H9 (cell line): ENCODE results near the gene NXPH1. TPM values are rescaled to one million over a fixed set of nuclear protein-coding genes. Genes with fewer than 3 reads are reported as not detected.

Source experiments
- DNase-seq: peaks from one replicate; pipeline ENCODE4 v3.0.0-alpha.2; 2017
- H2AFZ ChIP-seq: one replicate; pipeline ENCODE4 v1.6.1; 2013; ENCODE audit warnings: mild to moderate bottlenecking, low read length, control low read depth, moderate library complexity
- H2AK5ac ChIP-seq: 2 replicates; pipeline ENCODE4 v1.6.1; 2013; ENCODE audit warnings: low read length, control low read depth, mixed read lengths; ENCODE audit not compliant: insufficient read length
- H2BK120ac ChIP-seq: one replicate; pipeline ENCODE4 v1.6.1; 2013; ENCODE audit warnings: low read depth, mild to moderate bottlenecking, low read length, control low read depth, inconsistent platforms; ENCODE audit not compliant: poor library complexity, severe bottlenecking
- H2BK12ac ChIP-seq: 2 replicates; pipeline ENCODE4 v1.6.1; 2013; ENCODE audit warnings: low read length, control low read depth, mixed read lengths, low read depth; ENCODE audit not compliant: insufficient read length
- H2BK15ac ChIP-seq: 2 replicates; pipeline ENCODE4 v1.6.1; 2013; ENCODE audit warnings: low read depth, low read length, control low read depth
- H2BK20ac ChIP-seq: one replicate; pipeline ENCODE4 v1.6.1; 2013; ENCODE audit warnings: low read depth, mild to moderate bottlenecking, low read length, control low read depth, inconsistent platforms; ENCODE audit not compliant: poor library complexity, severe bottlenecking
- H2BK5ac ChIP-seq: 2 replicates; pipeline ENCODE4 v1.6.1; 2013; ENCODE audit warnings: low read length, control low read depth, mixed read lengths; ENCODE audit not compliant: insufficient read length
- H3K14ac ChIP-seq: 2 replicates; pipeline ENCODE4 v1.6.1; 2013; ENCODE audit warnings: low read length, control low read depth; ENCODE audit not compliant: insufficient read depth
- H3K18ac ChIP-seq: 2 replicates; pipeline ENCODE4 v1.6.1; 2013; ENCODE audit warnings: low read depth, mild to moderate bottlenecking, mixed read lengths, low read length, control low read depth; ENCODE audit not compliant: insufficient read length
- H3K23ac ChIP-seq: 2 replicates; pipeline ENCODE4 v1.6.1; 2013; ENCODE audit warnings: low read length, control low read depth, mixed read lengths, low read depth; ENCODE audit not compliant: insufficient read length
- H3K23me2 ChIP-seq: 2 replicates; pipeline ENCODE4 v1.6.1; 2013; ENCODE audit warnings: low read depth, mild to moderate bottlenecking, mixed read lengths, low read length, control low read depth; ENCODE audit not compliant: insufficient read length, poor library complexity, severe bottlenecking
- H3K27ac ChIP-seq: 2 replicates; pipeline ENCODE4 v1.5.1; 2013; ENCODE audit warnings: low read length, control low read depth, mixed read lengths, low read depth; ENCODE audit not compliant: insufficient read length
- H3K27me3 ChIP-seq: 2 replicates; pipeline ENCODE4 v1.6.1; 2013; ENCODE audit warnings: low read length, control low read depth, inconsistent platforms; ENCODE audit not compliant: insufficient read depth
- H3K4ac ChIP-seq: 2 replicates; pipeline ENCODE4 v1.6.1; 2013; ENCODE audit warnings: low read depth, mild to moderate bottlenecking, control low read depth, inconsistent platforms, low read length, moderate library complexity
- H3K4me1 ChIP-seq: 2 replicates; pipeline ENCODE4 v1.6.1; 2013; ENCODE audit warnings: low read length, control low read depth, inconsistent platforms; ENCODE audit not compliant: insufficient read depth
- H3K4me2 ChIP-seq: 2 replicates; pipeline ENCODE4 v1.6.1; 2013; ENCODE audit warnings: low read length, control low read depth, mixed read lengths; ENCODE audit not compliant: insufficient read length, insufficient read depth
- H3K56ac ChIP-seq: 2 replicates; pipeline ENCODE4 v1.6.1; 2013; ENCODE audit warnings: low read depth, mild to moderate bottlenecking, mixed read lengths, low read length, control low read depth; ENCODE audit not compliant: insufficient read length
- H3K79me1 ChIP-seq: 2 replicates; pipeline ENCODE4 v1.6.1; 2013; ENCODE audit warnings: low read depth, mild to moderate bottlenecking, moderate library complexity, low read length, control low read depth, inconsistent platforms; ENCODE audit not compliant: insufficient read depth, poor library complexity, severe bottlenecking
- H3K79me2 ChIP-seq: 2 replicates; pipeline ENCODE4 v1.6.1; 2013; ENCODE audit warnings: low read length, control low read depth, inconsistent platforms; ENCODE audit not compliant: insufficient read depth
- H3K9ac ChIP-seq: 2 replicates; pipeline ENCODE4 v1.6.1; 2013; ENCODE audit warnings: low read length, control low read depth, mixed read lengths; ENCODE audit not compliant: insufficient read length; ENCODE audit errors: extremely low read depth
- H3K9me3 ChIP-seq: one replicate; pipeline ENCODE4 v1.6.1; 2013; ENCODE audit warnings: low read depth, low read length, inconsistent platforms; ENCODE audit not compliant: control insufficient read depth
- H3T11ph ChIP-seq: one replicate; pipeline ENCODE4 v1.6.1; 2013; ENCODE audit warnings: mild to moderate bottlenecking, low read length, control low read depth, inconsistent platforms
- H4K20me1 ChIP-seq: one replicate; pipeline ENCODE4 v1.6.1; 2013; ENCODE audit not compliant: control insufficient read depth, insufficient read length, insufficient read depth
- H4K5ac ChIP-seq: 2 replicates; pipeline ENCODE4 v1.6.1; 2013; ENCODE audit warnings: low read depth, mild to moderate bottlenecking, mixed read lengths, low read length, control low read depth; ENCODE audit not compliant: insufficient read length
- H4K8ac ChIP-seq: replicated peaks from 2 replicates; pipeline ENCODE4 v1.6.1; 2013; ENCODE audit warnings: low read length, control low read depth, mixed read lengths, low read depth; ENCODE audit not compliant: insufficient read length
- H4K91ac ChIP-seq: 2 replicates; pipeline ENCODE4 v1.6.1; 2013; ENCODE audit warnings: low read depth, mild to moderate bottlenecking, moderate library complexity, mixed read lengths, low read length, control low read depth; ENCODE audit not compliant: insufficient read length
- H3K27ac Mint-ChIP-seq, 3 experiments: 2 replicates in 2 of 3; 3 replicates in 1 of 3; pipeline ENCODE4 v1.8.0; 2020 to 2021; ENCODE audit warnings: mixed read lengths in 3 of 3, mild to moderate bottlenecking in 1 of 3, moderate library complexity in 1 of 3
- H3K27me3 Mint-ChIP-seq: 2 replicates; pipeline ENCODE4 v1.8.0; 2021; ENCODE audit warnings: low read depth, mild to moderate bottlenecking, moderate library complexity, mixed read lengths
- H3K36me3 Mint-ChIP-seq, 3 experiments: 2 replicates in 2 of 3; 3 replicates in 1 of 3; pipeline ENCODE4 v1.8.0; 2020 to 2021; ENCODE audit warnings: low read depth in 3 of 3, mixed read lengths in 3 of 3; ENCODE audit not compliant: insufficient read depth in 1 of 3
- H3K4me1 Mint-ChIP-seq, 2 experiments: 2 replicates each; pipeline ENCODE4 v1.8.0; 2020; ENCODE audit warnings: mixed read lengths in 2 of 2
- H3K4me3 Mint-ChIP-seq, 2 experiments: 2 replicates in 1 of 2; 3 replicates in 1 of 2; pipeline ENCODE4 v1.8.0; 2020 to 2021; ENCODE audit warnings: mild to moderate bottlenecking in 2 of 2, mixed read lengths in 2 of 2, moderate library complexity in 1 of 2
- H3K9me3 Mint-ChIP-seq, 2 experiments: 2 replicates in 1 of 2; 3 replicates in 1 of 2; pipeline ENCODE4 v1.8.0; 2020; ENCODE audit warnings: mild to moderate bottlenecking in 2 of 2, mixed read lengths in 2 of 2, moderate library complexity in 1 of 2
- CTCF ChIP-seq: fragments of 200-600 bp; sonication (generic); conservative IDR thresholded peaks from 3 replicates; pipeline ENCODE4 v1.8.0; 2021; ENCODE audit warnings: antibody characterized with exemption, mild to moderate bottlenecking
- WGBS: extraction: QIAGEN DNeasy Blood & Tissue Kit; methylation state at CpG from one replicate; pipeline ENCODE4 v1.1.7; 2013; ENCODE audit warnings: missing lambda C conversion rate, low lambda C conversion rate, mixed read lengths; ENCODE audit not compliant: insufficient read length; ENCODE audit errors: extremely low coverage; 5-methylcytosine and 5-hydroxymethylcytosine counted together
- total RNA-seq: library from RNA; stranded (reverse); gene quantifications from 2 replicates; pipeline ENCODE4 v1.2.1, GENCODE V29; 2021

Gene NXPH1
- total RNA-seq, 1 experiment from 2014 or later = 0.15 TPM

- Mint-ChIP-seq H3K36me3 (no peaks in the 10 kb centered on the region), H3K27ac (peak overlapping the region in 2 of 3 experiments; percentile 15 to 54; a peak in 2 of 7 replicates), H3K4me1 (peaks cover 26 to 27% of the 10 kb centered on the region in 2 experiments), H3K4me3 (no peak overlapping the region), H3K9me3 (no peaks in the 10 kb centered on the region), H3K27me3 (no peaks in the 10 kb centered on the region; the same call in 1 of the 2 replicates)
- H3K56ac ChIP-seq = no peak overlapping the region
- H3K79me1 ChIP-seq = no peaks in the 10 kb centered on the region
- H4K5ac ChIP-seq = no peak overlapping the region
- H3K4me2 ChIP-seq = no peak overlapping the region
- H2AK5ac ChIP-seq = no peak overlapping the region
- no peak overlapping the region for H2BK120ac ChIP-seq
- H3K4me1 ChIP-seq = peaks cover 5% of the 10 kb centered on the region; the same call in 1 of the 2 replicates
- no peak overlapping the region for H4K8ac ChIP-seq
- WGBS = no CpG with 5 or more reads among the region's 6 CpGs
- no peaks in the 10 kb centered on the region for H3K79me2 ChIP-seq
- no peak overlapping the region for H4K91ac ChIP-seq
- no peak overlapping the region for H3K14ac ChIP-seq
- no peak overlapping the region for H3K18ac ChIP-seq
- H2AFZ ChIP-seq = no peak overlapping the region
- no peaks in the 10 kb centered on the region for H3K27me3 ChIP-seq
- H3K4ac ChIP-seq = no peak overlapping the region
- DNase-seq = no peak
- no peak overlapping the region for H2BK5ac ChIP-seq
- no peak overlapping the region for H2BK20ac ChIP-seq
- no peaks in the 10 kb centered on the region for H3K9me3 ChIP-seq
- H2BK12ac ChIP-seq = no peak overlapping the region
- no peak overlapping the region for H2BK15ac ChIP-seq
- no peak overlapping the region for H3K9ac ChIP-seq
- H4K20me1 ChIP-seq = no peaks in the 10 kb centered on the region
- H3K23me2 ChIP-seq = peaks cover 6% of the 10 kb centered on the region
- no peak overlapping the region for H3K23ac ChIP-seq
- no peak overlapping the region for H3K27ac ChIP-seq
- H3T11ph ChIP-seq = no peak overlapping the region
- TF ChIP-seq CTCF = no peak
These were observed 41.9 kb upstream of the NXPH1 start for GRCh38 chr7:8391353-8392062.
